Measurements from ENCODE around the gene RPS17.
"Not testable (repeated sequence)": the region's sequence is repeated elsewhere in the genome, so short reads cannot be mapped to it uniquely, and the experiment has no call there.

GRCh38 chr15:82507693-82508092, 32.6 kb downstream of the RPS17 start:
- not testable (repeated sequence) for TF ChIP-seq POLR2A (IDR thresholded peaks at IDR 0.05; ENCODE audit: extremely low read depth, insufficient read length); CTCF (IDR thresholded peaks at IDR 0.05; ENCODE audit: low read depth, low read length); MYC (IDR thresholded peaks at IDR 0.05; ENCODE audit: low read depth, low read length)

Data from NB4 (cell line).